HG03439 (cell line): ENCODE measurements around the gene TEX50.
"Not testable (repeated sequence)": the region's sequence is repeated elsewhere in the genome, so short reads cannot be mapped to it uniquely, and the experiment has no call there.

Experiments
- ATAC-seq: cut with Tn5 transposase; IDR thresholded peaks from one replicate; pipeline ENCODE4 v1.9.1; 2021; ENCODE audit warnings: mild to moderate bottlenecking, moderate library complexity; ENCODE audit not compliant: unreplicated experiment

The TEX50 gene, protein sequence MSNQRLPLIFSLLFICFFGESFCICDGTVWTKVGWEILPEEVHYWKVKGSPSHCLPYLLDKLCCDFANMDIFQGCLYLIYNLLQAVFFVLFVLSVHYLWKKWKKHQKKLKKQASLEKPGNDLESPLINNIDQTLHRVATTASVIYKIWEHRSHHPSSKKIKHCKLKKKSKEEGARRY

GRCh38 chr1:173635116-173635515, at the start of gene TEX50:
TSS of gene TEX50 (plus strand) at chr1:173635338. CDS start at chr1:173635522, 184 bp downstream.
- no peak for ATAC-seq

GRCh38 chr1:173590557-173590956, 44.6 kb upstream of the TEX50 start:
- no peak for ATAC-seq

DNA sequence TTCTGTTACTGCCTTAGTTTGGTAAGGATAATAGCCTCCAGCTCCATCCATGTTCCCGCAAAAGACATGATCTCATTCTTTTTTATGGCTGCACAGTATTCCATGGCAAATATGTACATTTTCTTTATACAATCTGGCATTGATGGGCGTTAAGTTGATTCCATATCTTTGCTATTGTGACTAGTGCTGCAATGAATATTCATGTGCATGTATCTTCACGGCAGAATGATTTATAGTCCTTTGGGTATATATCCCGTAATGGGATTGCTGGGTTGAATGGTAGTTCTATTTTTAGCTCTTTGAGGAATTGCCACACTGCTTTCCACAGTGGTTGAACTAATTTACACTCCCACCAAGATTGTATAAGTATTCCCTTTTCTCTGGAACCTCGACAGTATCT, 44.0 kb upstream of the TEX50 start:
- ATAC-seq, result not testable (repeated sequence)

- no peak for ATAC-seq
Observed at GRCh38 chr1:173596097-173596825, 38.9 kb upstream of the TEX50 start.

DNA sequence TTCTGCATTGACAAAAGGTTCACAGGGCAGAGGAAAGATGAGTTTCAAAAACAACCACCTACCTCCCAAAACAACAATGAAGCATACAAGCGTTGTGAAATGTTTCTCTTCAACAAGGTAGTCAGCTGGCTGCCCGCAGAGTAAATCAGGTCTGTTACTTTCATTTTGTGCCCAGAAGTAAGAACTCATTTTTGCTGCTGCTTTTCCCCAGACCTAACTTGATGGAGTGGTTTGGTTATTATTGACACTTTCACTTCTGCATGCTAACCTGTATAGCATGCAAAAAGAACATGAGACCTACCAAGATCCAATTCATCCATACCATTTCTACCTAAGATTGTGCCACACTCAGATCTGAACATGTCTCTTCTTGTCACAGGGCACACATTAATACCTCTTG, 33.5 kb upstream of the TEX50 start:
- no peak for ATAC-seq

DNA sequence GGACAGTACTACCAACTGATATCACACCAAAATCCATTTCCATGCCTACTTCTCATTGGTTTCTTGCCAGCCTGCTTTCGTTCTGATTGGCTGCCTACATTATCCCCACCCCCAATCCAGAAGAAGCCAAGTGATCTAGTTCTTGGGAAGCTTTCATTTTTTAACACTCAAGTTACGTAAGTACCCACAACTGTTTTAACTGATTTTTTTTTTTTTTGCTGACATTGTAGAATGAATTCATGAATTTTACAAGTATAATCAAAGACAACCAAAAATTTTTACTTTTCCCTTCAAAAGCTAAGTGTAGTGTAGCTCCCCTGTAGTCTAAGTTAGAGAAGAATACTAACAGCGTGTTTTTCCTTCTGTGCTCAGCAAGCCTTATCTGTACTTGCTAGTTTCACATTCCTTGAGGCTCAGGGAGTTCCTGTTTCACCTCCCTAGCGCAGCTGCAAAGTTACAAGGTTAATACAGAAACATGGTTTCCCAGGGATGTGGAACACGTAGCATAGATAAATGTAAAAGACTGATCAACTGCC, 32.0 kb upstream of the TEX50 start, which contains the start of gene SLC9C2:
TSS of gene SLC9C2 (minus strand) at position 17 of the 536 bp plus-strand sequence. CDS start 1,296 bp downstream, outside the sequence.
- ATAC-seq, result no peak

- no peak for ATAC-seq
Observed at GRCh38 chr1:173608503-173609216, 26.5 kb upstream of the TEX50 start.

DNA sequence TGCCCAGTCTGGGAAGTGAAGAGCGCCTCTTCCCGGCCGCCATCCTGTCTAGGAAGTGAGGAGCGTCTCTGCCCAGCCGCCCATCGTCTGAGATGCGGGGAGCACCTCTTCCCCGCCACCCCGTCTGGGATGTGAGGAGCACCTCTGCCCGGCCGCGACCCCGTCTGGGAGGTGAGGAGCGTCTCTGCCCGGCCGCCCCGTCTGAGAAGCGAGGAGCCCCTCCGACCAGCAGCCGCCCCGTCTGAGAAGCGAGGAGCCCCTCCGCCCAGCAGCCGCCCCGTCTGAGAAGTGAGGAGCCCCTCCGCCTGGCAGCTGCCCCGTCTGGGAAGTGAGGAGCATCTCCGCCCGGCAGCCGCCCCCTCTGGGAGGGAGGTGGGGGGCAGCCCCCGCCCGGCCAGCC, 22.1 kb upstream of the TEX50 start:
- ATAC-seq, result not testable (repeated sequence)

DNA sequence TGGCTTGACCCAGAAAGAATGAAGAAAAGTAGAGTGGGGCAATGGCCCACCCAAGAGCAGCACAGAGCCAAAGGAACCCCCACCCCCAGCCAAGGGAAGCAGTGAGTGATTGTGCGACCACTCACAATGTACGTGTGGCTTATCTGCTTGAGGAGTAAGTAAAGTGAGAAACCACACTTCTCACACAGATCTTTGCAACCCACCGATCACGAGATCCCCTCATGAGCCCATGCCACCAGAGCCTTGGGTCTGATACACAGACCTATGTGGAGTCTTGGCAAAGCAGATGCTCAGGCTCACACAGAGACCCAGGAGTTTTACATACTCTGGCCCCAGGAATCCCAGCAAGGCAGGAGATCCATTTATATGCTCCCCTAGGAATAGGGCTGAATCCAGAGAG, 18.3 kb upstream of the TEX50 start:
- ATAC-seq, result no peak

DNA sequence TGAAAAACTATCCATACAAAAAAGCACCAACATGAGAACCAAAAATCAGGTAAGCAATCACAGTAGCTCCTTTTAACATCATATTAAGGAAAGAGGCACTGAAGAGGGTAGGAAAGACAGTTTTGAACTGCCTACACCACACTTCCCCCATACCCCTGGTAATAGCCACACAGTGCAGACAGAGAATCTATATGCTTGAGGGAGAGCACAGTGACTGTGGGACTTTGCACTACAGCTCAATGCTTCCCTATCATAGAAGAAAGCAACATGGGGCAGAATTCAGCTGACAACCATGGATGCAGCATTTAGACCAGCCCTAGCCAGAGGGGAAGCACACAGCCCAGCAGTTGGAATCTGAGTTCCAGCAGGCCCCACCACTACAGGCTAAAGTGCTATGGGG, 7.9 kb upstream of the TEX50 start:
- ATAC-seq, result no peak

GRCh38 chr1:173628888-173629287, 6.2 kb upstream of the TEX50 start:
- no peak for ATAC-seq

DNA sequence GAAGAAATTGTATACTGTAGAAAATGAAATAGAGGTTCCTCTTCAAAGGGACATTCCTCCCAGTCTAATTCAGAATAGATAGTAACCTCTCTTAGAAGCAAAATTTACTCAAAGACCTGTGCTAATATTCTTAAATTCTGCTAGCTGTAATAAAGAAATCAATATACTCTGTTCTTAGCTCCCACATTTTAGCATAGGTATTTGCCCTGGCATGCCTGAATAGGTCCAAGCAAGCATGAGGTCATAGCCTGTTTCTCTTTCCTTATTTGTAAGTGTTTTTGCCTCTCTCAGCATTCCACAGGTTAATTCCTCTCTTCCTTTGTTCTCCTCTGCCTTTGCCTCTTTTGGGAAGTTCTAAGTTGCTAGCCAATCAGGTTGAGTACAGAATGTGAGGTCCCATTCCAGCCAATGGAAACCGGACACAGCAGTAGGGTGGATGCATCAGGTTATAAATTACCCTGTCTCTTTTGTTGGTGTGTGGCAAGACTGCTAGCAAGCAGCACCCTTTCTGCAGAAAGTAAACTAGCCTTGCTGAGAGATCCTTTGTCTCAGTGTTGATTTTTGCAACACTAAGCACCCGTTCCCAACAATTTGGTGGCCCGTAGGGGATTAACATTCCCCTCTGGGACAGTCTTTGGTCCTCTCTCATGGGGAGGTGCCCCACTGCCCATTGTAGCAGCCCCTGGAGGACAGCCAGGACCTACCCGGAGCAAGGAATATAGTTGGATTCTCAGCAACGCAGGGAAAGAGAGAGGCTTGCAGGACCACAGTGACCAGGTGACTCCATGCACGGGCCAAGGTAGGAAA, 2.3 kb downstream of the TEX50 start:
- ATAC-seq, result not testable (repeated sequence)

DNA sequence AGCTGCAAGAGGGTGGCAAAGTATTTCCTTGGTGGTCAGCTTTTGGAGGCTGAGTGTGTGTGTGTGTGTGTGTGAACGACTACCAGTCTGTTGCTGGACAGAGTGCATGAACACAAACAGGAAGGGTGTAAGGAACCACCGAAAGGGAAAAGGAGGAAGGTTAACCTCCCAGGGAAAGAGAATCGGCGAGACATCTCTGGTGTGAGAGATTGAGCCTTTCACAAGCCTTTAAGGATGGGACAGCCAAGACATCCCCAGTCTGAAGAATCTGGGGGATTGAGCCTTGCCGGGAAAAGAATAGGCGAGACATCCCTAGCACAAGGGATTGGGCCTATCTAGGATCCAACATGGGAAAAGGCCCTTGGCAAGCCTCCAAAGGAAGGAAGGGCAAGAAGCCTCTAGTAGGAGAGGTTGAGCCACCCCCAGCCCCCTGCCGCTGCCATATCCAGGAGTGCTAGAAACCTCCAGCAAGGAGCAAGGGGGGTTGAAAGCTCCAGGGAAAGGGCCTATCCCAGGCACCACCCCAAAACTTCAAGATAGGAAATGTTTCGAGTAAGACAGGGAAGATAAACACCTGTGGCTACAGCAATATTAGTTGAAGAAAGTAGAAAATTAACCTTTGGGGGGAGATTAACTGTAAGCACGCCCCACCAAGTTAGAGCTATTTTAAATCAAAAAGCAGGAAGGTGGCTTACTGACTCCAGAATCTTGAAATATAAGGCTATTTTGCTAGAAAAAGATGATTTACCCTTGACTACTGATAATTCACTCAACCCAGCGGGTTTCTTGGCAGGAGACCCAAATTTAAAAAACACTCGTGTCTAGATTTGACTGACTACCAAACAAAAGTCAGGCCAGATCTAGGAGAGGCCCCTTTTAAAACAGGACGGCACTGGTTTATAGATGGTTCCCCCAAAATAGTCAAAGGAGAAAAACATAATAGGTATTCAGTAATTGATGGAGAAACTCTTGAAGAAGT, 3.2 kb downstream of the TEX50 start:
- no peak for ATAC-seq

- ATAC-seq, result no peak
Observed at GRCh38 chr1:173639102-173639501, 4.0 kb downstream of the TEX50 start.

GRCh38 chr1:173642450-173643139, 7.5 kb downstream of the TEX50 start:
- ATAC-seq, result not testable (repeated sequence)

DNA sequence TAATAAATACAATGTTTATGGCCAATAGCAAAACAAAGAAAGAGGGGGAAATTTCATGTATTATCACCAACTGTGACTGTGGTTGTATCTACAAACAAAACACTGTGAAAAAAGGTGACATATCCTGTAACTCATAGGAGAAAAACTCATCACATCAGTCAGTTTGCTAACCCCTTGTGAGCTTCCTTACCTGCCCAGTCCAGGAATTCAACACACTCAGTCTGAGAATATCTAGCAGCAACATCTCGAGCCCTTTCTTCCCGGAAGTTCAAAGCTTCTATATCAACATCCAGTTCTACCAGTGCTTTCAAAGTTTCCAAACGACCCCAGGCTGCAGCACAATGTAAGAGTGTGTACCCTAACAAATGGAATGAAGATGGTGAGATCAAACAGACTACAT, 11.5 kb downstream of the TEX50 start:
- ATAC-seq, result no peak

DNA sequence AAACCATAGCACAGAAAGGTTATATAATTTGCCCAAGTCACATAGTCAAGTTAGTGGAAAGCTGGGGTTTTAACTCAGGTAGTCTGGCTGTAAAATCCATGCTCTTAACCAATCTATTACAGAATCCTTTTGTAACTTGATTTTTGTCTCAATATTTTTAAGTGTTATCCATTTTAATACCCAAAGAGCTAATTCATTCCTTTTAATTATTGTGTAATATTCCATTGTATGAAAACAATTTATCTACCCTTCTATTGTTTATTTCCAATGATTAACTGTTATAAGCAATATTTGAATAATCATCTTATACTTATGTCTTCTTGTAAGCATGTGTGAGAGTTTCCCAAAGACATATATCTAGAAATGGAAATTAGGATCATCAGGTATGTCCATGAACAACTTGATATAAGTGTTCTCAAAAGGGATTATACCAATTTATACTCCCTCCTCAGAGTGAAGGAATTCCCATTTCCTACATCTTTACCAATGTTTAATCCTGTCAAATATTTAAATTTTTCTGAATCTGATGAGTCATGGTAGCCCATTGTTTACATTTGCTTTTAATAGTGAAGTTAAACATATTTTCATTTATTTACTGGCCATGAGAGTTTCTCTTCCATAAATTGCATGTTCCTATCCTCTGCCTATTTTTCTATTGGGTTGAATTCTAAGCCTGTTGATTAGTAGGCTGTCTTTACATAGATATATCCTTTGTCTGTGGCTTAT, 13.9 kb downstream of the TEX50 start:
- ATAC-seq, result no peak

- no peak for ATAC-seq
Observed at GRCh38 chr1:173660306-173660705, 25.2 kb downstream of the TEX50 start.
